WTC11 (cell line): ENCODE measurements around the gene ARID2. TPM values are rescaled to one million over a fixed set of nuclear protein-coding genes. Genes with fewer than 3 reads are reported as not detected.

Experiments used
- ATAC-seq: fragments of 200-7000 bp; cut with Tn5 transposase; 2 replicates; pipeline ENCODE4 v1.10.0; 2021; ENCODE audit warnings: mild to moderate bottlenecking, moderate library complexity
- CTCF ChIA-PET: fragments of 300-600 bp; sonication (Branson Sonifier 250); formaldehyde crosslinking; loops from one replicate; lab custom pipeline; 2021; ENCODE audit warnings: antibody characterized with exemption; lab: Charles Lee
- POLR2A ChIA-PET: fragments of 350-600 bp; sonication (Branson Sonifier 250); formaldehyde crosslinking; loops from one replicate; lab custom pipeline; 2021; ENCODE audit warnings: antibody characterized with exemption; lab: Charles Lee
- DNase-seq: peaks from one replicate; pipeline ENCODE4 v3.0.0; 2021; ENCODE audit warnings: low spot score
- H3K27ac Mint-ChIP-seq: 2 replicates; pipeline ENCODE4 v1.8.0; 2021; ENCODE audit warnings: mixed read lengths
- H3K27me3 Mint-ChIP-seq: 2 replicates; pipeline ENCODE4 v1.8.0; 2021; ENCODE audit warnings: low read depth, mild to moderate bottlenecking, moderate library complexity, mixed read lengths
- H3K36me3 Mint-ChIP-seq: 2 replicates; pipeline ENCODE4 v1.8.0; 2021; ENCODE audit warnings: mixed read lengths
- H3K4me1 Mint-ChIP-seq: 2 replicates; pipeline ENCODE4 v1.8.0; 2022; ENCODE audit warnings: mixed read lengths
- H3K4me3 Mint-ChIP-seq: 2 replicates; pipeline ENCODE4 v1.8.0; 2021; ENCODE audit warnings: mild to moderate bottlenecking, moderate library complexity, mixed read lengths
- H3K9me3 Mint-ChIP-seq: 2 replicates; pipeline ENCODE4 v1.8.0; 2021; ENCODE audit warnings: mixed read lengths
- ARID4B ChIP-seq: sonication (generic); formaldehyde crosslinking; IDR thresholded peaks from 2 replicates; pipeline ENCODE4 v1.8.0; 2023; ENCODE audit warnings: missing genetic modification reagents, mild to moderate bottlenecking, borderline replicate concordance
- CBFB ChIP-seq: sonication (generic); formaldehyde crosslinking; IDR thresholded peaks from 2 replicates; pipeline ENCODE4 v1.8.1; 2022; ENCODE audit warnings: mild to moderate bottlenecking, low read depth, missing genetic modification reagents
- CDX4 ChIP-seq: fragments of 250-450 bp; sonication (Bioruptor Pico); IDR thresholded peaks from 2 replicates; pipeline ENCODE4 v1.9.0; 2021; ENCODE audit warnings: moderate library complexity, mild to moderate bottlenecking, inconsistent platforms, borderline replicate concordance
- CREM ChIP-seq: sonication (generic); formaldehyde crosslinking; IDR thresholded peaks from 2 replicates; pipeline ENCODE4 v1.8.1; 2022; ENCODE audit warnings: mild to moderate bottlenecking, missing genetic modification reagents, moderate library complexity
- ERG ChIP-seq: fragments of 250-450 bp; sonication (Bioruptor Pico); IDR thresholded peaks from 2 replicates; pipeline ENCODE4 v1.8.0; 2021; ENCODE audit warnings: mild to moderate bottlenecking
- FOXP4 ChIP-seq: sonication (generic); formaldehyde crosslinking; IDR thresholded peaks from 2 replicates; pipeline ENCODE4 v1.8.0; 2022; ENCODE audit warnings: mild to moderate bottlenecking, missing genetic modification reagents
- GRHL2 ChIP-seq: fragments of 250-450 bp; sonication (Bioruptor Pico); IDR thresholded peaks from 2 replicates; pipeline ENCODE4 v1.8.0; 2022; ENCODE audit warnings: mild to moderate bottlenecking, moderate library complexity; ENCODE audit not compliant: insufficient replicate concordance, severe bottlenecking
- MXD4 ChIP-seq: fragments of 250-450 bp; sonication (Bioruptor Pico); IDR thresholded peaks from 2 replicates; pipeline ENCODE4 v1.8.0; 2021; ENCODE audit warnings: mild to moderate bottlenecking, moderate library complexity, borderline replicate concordance
- NFYB ChIP-seq: sonication (generic); formaldehyde crosslinking; conservative IDR thresholded peaks from 2 replicates; pipeline ENCODE4 v1.8.0; 2022; ENCODE audit warnings: low read depth, missing genetic modification reagents
- NR2C2 ChIP-seq: sonication (generic); formaldehyde crosslinking; IDR thresholded peaks from 2 replicates; pipeline ENCODE4 v1.8.0; 2022; ENCODE audit warnings: mild to moderate bottlenecking, missing genetic modification reagents
- PREB ChIP-seq: sonication (generic); formaldehyde crosslinking; IDR thresholded peaks from 2 replicates; pipeline ENCODE4 v1.8.1; 2022; ENCODE audit warnings: mild to moderate bottlenecking, missing genetic modification reagents, moderate library complexity, borderline replicate concordance
- SMAD4 ChIP-seq: sonication (generic); formaldehyde crosslinking; IDR thresholded peaks from 2 replicates; pipeline ENCODE4 v1.8.0; 2022; ENCODE audit warnings: mild to moderate bottlenecking, missing genetic modification reagents
- TCF7 ChIP-seq: sonication (generic); formaldehyde crosslinking; IDR thresholded peaks from 2 replicates; pipeline ENCODE4 v1.8.0; 2022; ENCODE audit warnings: mild to moderate bottlenecking, low read depth, missing genetic modification reagents, moderate library complexity
- TEAD1 ChIP-seq: sonication (generic); formaldehyde crosslinking; IDR thresholded peaks from 2 replicates; pipeline ENCODE4 v1.8.0; 2022; ENCODE audit warnings: mild to moderate bottlenecking, missing genetic modification reagents
- USF1 ChIP-seq: sonication (generic); formaldehyde crosslinking; IDR thresholded peaks from 2 replicates; pipeline ENCODE4 v1.8.0; 2022; ENCODE audit warnings: mild to moderate bottlenecking, missing genetic modification reagents
- ZNF121 ChIP-seq: sonication (generic); formaldehyde crosslinking; IDR thresholded peaks from 2 replicates; pipeline ENCODE4 v1.8.0; 2023; ENCODE audit warnings: missing genetic modification reagents
- ZNF263 ChIP-seq: sonication (generic); formaldehyde crosslinking; IDR thresholded peaks from 2 replicates; pipeline ENCODE4 v1.8.1; 2022; ENCODE audit warnings: low read depth, mild to moderate bottlenecking, moderate library complexity, missing genetic modification reagents
- ZNF317 ChIP-seq: sonication (generic); formaldehyde crosslinking; IDR thresholded peaks from 2 replicates; pipeline ENCODE4 v1.8.1; 2023; ENCODE audit warnings: low read depth, mild to moderate bottlenecking, moderate library complexity, missing genetic modification reagents, borderline replicate concordance
- ZNF512 ChIP-seq: sonication (generic); formaldehyde crosslinking; IDR thresholded peaks from 2 replicates; pipeline ENCODE4 v1.8.1; 2022; ENCODE audit warnings: missing genetic modification reagents, borderline replicate concordance
- ZSCAN18 ChIP-seq: fragments of 250-450 bp; sonication (Bioruptor Pico); IDR thresholded peaks from 2 replicates; pipeline ENCODE4 v2.1.2; 2022; ENCODE audit warnings: mild to moderate bottlenecking, moderate library complexity
- total RNA-seq: library from RNA; stranded (reverse); gene quantifications from 3 replicates; pipeline ENCODE4 v1.2.3, GENCODE V29; 2021

ARID2 gene
- total RNA-seq, 1 experiment from 2014 or later, result 33.9 TPM

GRCh38 chr12:45849289-45849688 lies 119.8 kb downstream of the ARID2 start:
- no peaks in the 10 kb centered on the region for H3K4me1 Mint-ChIP-seq
- ChIA-PET POLR2A (no interaction called here), CTCF (no interaction called here)
- H3K27me3 Mint-ChIP-seq, result no peaks in the 10 kb centered on the region
- H3K4me3 Mint-ChIP-seq, result no peak overlapping the region
- H3K27ac Mint-ChIP-seq, result no peak overlapping the region
- no peak for TF ChIP-seq FOXP4 (CRISPR knock-in tag)
- TF ChIP-seq ARID4B (CRISPR knock-in tag), result no peak
- TF ChIP-seq CDX4 (CRISPR knock-in tag), result no peak
- TF ChIP-seq NFYB (CRISPR knock-in tag), result no peak
- TF ChIP-seq PREB, result no peak
- TF ChIP-seq CREM (CRISPR knock-in tag), result no peak
- no peak for TF ChIP-seq USF1
- no peak for TF ChIP-seq ZNF121 (CRISPR knock-in tag)
- no peak for TF ChIP-seq CBFB
- no peak for TF ChIP-seq TCF7
- no peak for TF ChIP-seq NR2C2 (CRISPR knock-in tag)
- TF ChIP-seq MXD4, result no peak
- TF ChIP-seq SMAD4, result no peak
- no peak for TF ChIP-seq ZSCAN18
- peaks cover 51% of the 10 kb centered on the region for H3K36me3 Mint-ChIP-seq
- no peaks in the 10 kb centered on the region for H3K9me3 Mint-ChIP-seq
- DNase-seq, result no peak
- no peak for ATAC-seq

- Mint-ChIP-seq H3K27ac (no peak overlapping the region), H3K4me3 (no peak overlapping the region)
- CTCF ChIA-PET, result no interaction called here
Observed at GRCh38 chr12:45850302-45850701, 120.8 kb downstream of the ARID2 start.

More at GRCh38 chr12:45850302-45850701, 120.8 kb downstream of the ARID2 start:
- H3K36me3 Mint-ChIP-seq, result peaks cover 51% of the 10 kb centered on the region
- ATAC-seq, result no peak
- no peaks in the 10 kb centered on the region for H3K4me1 Mint-ChIP-seq
- no peaks in the 10 kb centered on the region for H3K9me3 Mint-ChIP-seq
- no peak for TF ChIP-seq GRHL2 (CRISPR knock-in tag)
- no peak for TF ChIP-seq ERG (CRISPR knock-in tag)
- no peak for TF ChIP-seq ZNF512 (CRISPR knock-in tag)
- TF ChIP-seq USF1, result no peak
- TF ChIP-seq TEAD1 (CRISPR knock-in tag), result no peak
- TF ChIP-seq ZNF317 (CRISPR knock-in tag), result no peak
- TF ChIP-seq ZNF263, result no peak
- TF ChIP-seq, all 79 proteins: peak for 0
- H3K27me3 Mint-ChIP-seq, result no peaks in the 10 kb centered on the region
- POLR2A ChIA-PET, result no interaction called here
- no peak for DNase-seq
